Vagina (tissue), 2 donors: ENCODE results near the gene ADGRA1. TPM values are rescaled to one million over a fixed set of nuclear protein-coding genes. Genes with fewer than 3 reads are reported as not detected.

Source experiments
- DNase-seq, 2 donors: peaks; one replicate each; pipeline ENCODE4 v3.0.0-alpha.2; 2017; ENCODE audit errors: extremely low spot score in 2 of 2
- H3K27ac ChIP-seq: fragments of 200-600 bp; sonication (generic); one replicate; pipeline ENCODE4 v1.5.1; 2019
- H3K27me3 ChIP-seq: fragments of 200-600 bp; sonication (generic); one replicate; pipeline ENCODE4 v1.5.1; 2019
- H3K36me3 ChIP-seq, 2 donors: fragments of 200-600 bp; sonication (generic); one replicate each; pipeline ENCODE4 v1.5.1; 2017 to 2019
- H3K4me1 ChIP-seq: fragments of 200-600 bp; sonication (generic); one replicate; pipeline ENCODE4 v1.5.1; 2019
- H3K4me3 ChIP-seq, 2 donors: fragments of 200-600 bp; sonication (generic); 1 replicate in 1 of 2; 2 replicates in 1 of 2; pipeline ENCODE4 v1.5.1; 2016 to 2019
- H3K9me3 ChIP-seq: fragments of 200-600 bp; sonication (generic); one replicate; pipeline ENCODE4 v1.5.1; 2019
- CTCF ChIP-seq, 3 experiments: fragments of 450-650 bp in 2 of 3; fragments of 200-600 bp in 1 of 3; sonication (generic) in 1 of 3; IDR thresholded peaks; one replicate each; pipeline ENCODE4 v1.5.1; 2017 to 2019; ENCODE audit warnings: antibody characterized with exemption in 3 of 3, mild to moderate bottlenecking in 2 of 3, moderate library complexity in 2 of 3
- POLR2A ChIP-seq, 2 donors: fragments of 450-650 bp; IDR thresholded peaks; one replicate each; pipeline ENCODE4 v1.6.1; 2017; ENCODE audit warnings: antibody characterized with exemption in 2 of 2, mild to moderate bottlenecking in 2 of 2, moderate library complexity in 2 of 2
- POLR2AphosphoS5 ChIP-seq, 2 donors: sonication (generic); formaldehyde crosslinking; IDR thresholded peaks; one replicate each; pipeline ENCODE4 v1.9.0; 2017; ENCODE audit warnings: antibody characterized with exemption in 2 of 2, mild to moderate bottlenecking in 2 of 2, low read depth in 1 of 2; ENCODE audit not compliant: insufficient read depth in 1 of 2
- intact Hi-C: fragments of 100-400 bp; cut with DNase I; formaldehyde crosslinking; loops from one replicate; pipeline ENCODE4 v1.15.1; 2023
- total RNA-seq: library from RNA; depleted of rRNA; stranded (reverse); fragments of >200 nt; gene quantifications from one replicate; pipeline ENCODE4 v1.2.3, GENCODE V29; 2016

ADGRA1 gene
- total RNA-seq, 1 donor from 2014 or later: 0.49 TPM

- no peaks in the 10 kb centered on the region for H3K27me3 ChIP-seq
- intact Hi-C loops: no loop called here
- H3K4me3 ChIP-seq: no peak overlapping the region
- DNase-seq: no peak
- H3K27ac ChIP-seq: no peak overlapping the region
- peaks cover 16% of the 10 kb centered on the region for H3K4me1 ChIP-seq
- H3K9me3 ChIP-seq: no peaks in the 10 kb centered on the region
- H3K36me3 ChIP-seq: no peaks in the 10 kb centered on the region
- no peak for TF ChIP-seq POLR2AphosphoS5 (IDR thresholded peaks at IDR 0.05; ENCODE audit: insufficient read depth in 1 of 2, low read depth in 1 of 2)
- no peak for TF ChIP-seq CTCF (IDR thresholded peaks at IDR 0.05)
- no peak for TF ChIP-seq POLR2A (IDR thresholded peaks at IDR 0.05)
Measured at GRCh38 chr10:133156674-133157579, 69.2 kb downstream of the ADGRA1 start.

DNA sequence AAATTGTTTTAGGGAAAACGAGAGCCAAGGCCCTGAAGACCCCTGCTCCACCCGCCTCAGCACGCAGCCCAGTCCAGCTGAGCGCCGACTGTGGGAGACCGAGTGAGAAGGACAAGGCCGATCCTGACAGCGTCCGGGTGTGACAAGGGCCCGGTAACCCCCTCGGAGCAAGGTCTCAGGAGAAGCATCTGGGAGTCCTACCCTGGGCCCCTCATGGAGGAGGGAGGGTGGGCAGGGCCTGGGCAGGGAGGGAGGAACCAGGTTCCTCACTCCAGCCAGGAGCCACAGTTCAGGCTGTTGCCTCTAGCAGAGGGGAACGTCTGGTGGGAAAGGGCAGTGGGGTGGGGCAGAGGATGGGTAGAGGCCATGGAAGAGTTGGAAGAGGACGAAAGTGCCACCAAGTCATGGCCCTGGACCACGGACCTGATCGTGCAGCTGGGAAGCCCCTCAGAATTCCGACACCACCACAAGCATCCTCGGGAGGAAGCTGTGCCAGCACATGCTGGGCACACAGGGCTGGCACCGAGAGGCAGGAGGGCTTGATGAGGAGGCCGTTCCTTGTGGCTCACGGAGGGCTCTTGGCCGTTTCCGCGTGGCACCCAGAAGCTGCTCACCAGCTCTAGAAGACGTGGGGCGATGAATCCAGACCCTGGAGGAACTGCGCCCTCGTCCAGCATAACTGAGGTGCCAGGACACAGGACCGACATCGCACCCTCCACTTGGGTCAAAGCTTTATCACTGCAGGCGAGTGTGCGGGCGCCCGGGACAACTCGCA, 70.1 kb downstream of the ADGRA1 start:
- no peak for DNase-seq
- no peak for TF ChIP-seq CTCF (IDR thresholded peaks at IDR 0.05)
- TF ChIP-seq POLR2AphosphoS5 (IDR thresholded peaks at IDR 0.05; ENCODE audit: insufficient read depth in 1 of 2, low read depth in 1 of 2): no peak
- TF ChIP-seq POLR2A (IDR thresholded peaks at IDR 0.05): no peak
- Histone ChIP-seq H3K27ac (no peak overlapping the region), H3K36me3 (no peaks in the 10 kb centered on the region), H3K9me3 (no peaks in the 10 kb centered on the region), H3K4me3 (no peak overlapping the region), H3K27me3 (no peaks in the 10 kb centered on the region), H3K4me1 (peaks cover 16% of the 10 kb centered on the region)
- intact Hi-C loops: no loop called here

GRCh38 chr10:133158437-133158755, 70.7 kb downstream of the ADGRA1 start:
- intact Hi-C loops: no loop called here
- DNase-seq: no peak
- no peaks in the 10 kb centered on the region for H3K27me3 ChIP-seq

GRCh38 chr10:133158756-133159610, 71.3 kb downstream of the ADGRA1 start:
- Histone ChIP-seq H3K36me3 (no peaks in the 10 kb centered on the region), H3K27ac (no peak overlapping the region), H3K4me3 (no peak overlapping the region), H3K27me3 (no peaks in the 10 kb centered on the region), H3K9me3 (no peaks in the 10 kb centered on the region), H3K4me1 (peaks cover 16% of the 10 kb centered on the region)
- TF ChIP-seq POLR2AphosphoS5 (IDR thresholded peaks at IDR 0.05; ENCODE audit: insufficient read depth in 1 of 2, low read depth in 1 of 2) (no peak), CTCF (IDR thresholded peaks at IDR 0.05) (no peak), POLR2A (IDR thresholded peaks at IDR 0.05) (no peak)
- intact Hi-C loops: no loop called here
- no peak for DNase-seq

More at GRCh38 chr10:133158437-133158755, 70.7 kb downstream of the ADGRA1 start:
- TF ChIP-seq POLR2AphosphoS5 (IDR thresholded peaks at IDR 0.05; ENCODE audit: insufficient read depth in 1 of 2, low read depth in 1 of 2) (no peak), POLR2A (IDR thresholded peaks at IDR 0.05) (no peak), CTCF (IDR thresholded peaks at IDR 0.05) (no peak)
- H3K4me3 ChIP-seq: no peak overlapping the region
- H3K4me1 ChIP-seq: peaks cover 16% of the 10 kb centered on the region
- H3K27ac ChIP-seq: no peak overlapping the region
- H3K9me3 ChIP-seq: no peaks in the 10 kb centered on the region
- H3K36me3 ChIP-seq: no peaks in the 10 kb centered on the region
